NCI-H187 (cell line): ENCODE measurements around the gene CST7.

Experiments
- DNase-seq, 2 experiments: peaks; one replicate each; lab custom pipeline; 2025; lab: John Stamatoyannopoulos, UW

Gene CST7

GRCh38 chr20:24964506-24964840 is 15.4 kb downstream of the CST7 start:
- DNase-seq, result no peak

GRCh38 chr20:24965065-24965919 is 16.2 kb downstream of the CST7 start:
- no peak for DNase-seq

- DNase-seq, result peak in 1 of 2 experiments; percentile 0
These were observed 17.4 kb downstream of the CST7 start for GRCh38 chr20:24966317-24967012.

- no peak for DNase-seq
These were observed 19.3 kb downstream of the CST7 start for GRCh38 chr20:24968278-24968800.

GRCh38 chr20:24969186-24970029 is 20.3 kb downstream of the CST7 start:
- no peak for DNase-seq

- no peak for DNase-seq
These were observed 21.0 kb downstream of the CST7 start for GRCh38 chr20:24970030-24970553.

GRCh38 chr20:24970754-24971153 is 21.7 kb downstream of the CST7 start:
- DNase-seq, result no peak

GRCh38 chr20:24971376-24972101 is 22.5 kb downstream of the CST7 start:
- no peak for DNase-seq

GRCh38 chr20:24972341-24972740 is 23.3 kb downstream of the CST7 start:
- DNase-seq, result no peak

GRCh38 chr20:24977336-24977735 is 28.3 kb downstream of the CST7 start:
- no peak for DNase-seq

GRCh38 chr20:24977797-24978196 is 28.7 kb downstream of the CST7 start:
- DNase-seq, result no peak

- no peak for DNase-seq
These were observed 29.4 kb downstream of the CST7 start for GRCh38 chr20:24978513-24978912.

GRCh38 chr20:24979036-24979960 is 30.2 kb downstream of the CST7 start:
- DNase-seq, result no peak

- DNase-seq, result no peak
These were observed 31.4 kb downstream of the CST7 start for GRCh38 chr20:24980291-24981053.

GRCh38 chr20:24981282-24981681 is 32.2 kb downstream of the CST7 start:
- no peak for DNase-seq

- no peak for DNase-seq
These were observed 32.7 kb downstream of the CST7 start for GRCh38 chr20:24981790-24982189.

- DNase-seq, result no peak
These were observed 34.8 kb downstream of the CST7 start for GRCh38 chr20:24983896-24984295.

GRCh38 chr20:24984961-24985640 is 36.0 kb downstream of the CST7 start:
- no peak for DNase-seq

GRCh38 chr20:24985802-24986201 is 36.7 kb downstream of the CST7 start:
- no peak for DNase-seq
